ENCODE measurements around the gene LARGE1. TPM values are rescaled to one million over a fixed set of nuclear protein-coding genes. Genes with fewer than 3 reads are reported as not detected.

LARGE1 gene
- total RNA-seq, 1 experiment from 2014 or later, result 5.2 TPM

DNA sequence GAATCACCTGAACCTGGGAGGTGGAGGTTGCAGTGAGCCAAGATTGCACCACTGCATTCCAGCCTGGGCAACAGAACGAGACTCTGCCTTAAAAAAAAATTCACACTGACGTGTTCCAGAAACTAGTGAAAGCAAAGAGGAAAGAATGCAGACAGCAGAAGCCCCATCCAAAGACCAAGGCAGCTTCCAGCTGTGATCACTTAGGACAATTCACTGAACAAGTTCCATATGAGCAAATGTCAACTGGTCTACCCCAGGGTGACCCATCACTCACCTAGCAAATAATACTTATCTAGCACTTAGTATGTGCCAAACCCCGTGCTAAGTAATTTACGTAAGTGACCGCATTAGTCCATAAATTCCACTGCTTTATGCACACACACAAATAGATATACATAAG, 138.9 kb downstream of the LARGE1 start:
- no TSS peak for BruUV-seq (replicated peaks)
- intact Hi-C loops (cut with micrococcal nuclease), result no loop called here
- Mint-ChIP-seq H3K4me3 (ENCODE audit: unreplicated experiment) (no peak overlapping the region), H3K36me3 (ENCODE audit: insufficient read depth, unreplicated experiment) (no peaks in the 10 kb centered on the region), H3K27ac (ENCODE audit: low read depth, unreplicated experiment) (no peak overlapping the region), H3K9me3 (ENCODE audit: unreplicated experiment) (no peaks in the 10 kb centered on the region), H3K27me3 (ENCODE audit: insufficient read depth, unreplicated experiment) (no peaks in the 10 kb centered on the region), H3K4me1 (ENCODE audit: insufficient read depth, unreplicated experiment) (peaks cover 7% of the 10 kb centered on the region)
- no peak for DNase-seq (ENCODE audit: unreplicated experiment)
- TF ChIP-seq, protein P1, sequence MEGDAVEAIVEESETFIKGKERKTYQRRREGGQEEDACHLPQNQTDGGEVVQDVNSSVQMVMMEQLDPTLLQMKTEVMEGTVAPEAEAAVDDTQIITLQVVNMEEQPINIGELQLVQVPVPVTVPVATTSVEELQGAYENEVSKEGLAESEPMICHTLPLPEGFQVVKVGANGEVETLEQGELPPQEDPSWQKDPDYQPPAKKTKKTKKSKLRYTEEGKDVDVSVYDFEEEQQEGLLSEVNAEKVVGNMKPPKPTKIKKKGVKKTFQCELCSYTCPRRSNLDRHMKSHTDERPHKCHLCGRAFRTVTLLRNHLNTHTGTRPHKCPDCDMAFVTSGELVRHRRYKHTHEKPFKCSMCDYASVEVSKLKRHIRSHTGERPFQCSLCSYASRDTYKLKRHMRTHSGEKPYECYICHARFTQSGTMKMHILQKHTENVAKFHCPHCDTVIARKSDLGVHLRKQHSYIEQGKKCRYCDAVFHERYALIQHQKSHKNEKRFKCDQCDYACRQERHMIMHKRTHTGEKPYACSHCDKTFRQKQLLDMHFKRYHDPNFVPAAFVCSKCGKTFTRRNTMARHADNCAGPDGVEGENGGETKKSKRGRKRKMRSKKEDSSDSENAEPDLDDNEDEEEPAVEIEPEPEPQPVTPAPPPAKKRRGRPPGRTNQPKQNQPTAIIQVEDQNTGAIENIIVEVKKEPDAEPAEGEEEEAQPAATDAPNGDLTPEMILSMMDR (IDR thresholded peaks at IDR 0.05; ENCODE audit: unreplicated experiment), result no peak
- ChIA-PET POLR2A (no interaction called here), CTCF (interaction anchor here (0.6 kb wide), 1 partner anchor 247 kb away, joined by 3 read pairs; no protein-coding TSS in a partner anchor)

- CTCF ChIA-PET, result no interaction called here
- TF ChIP-seq, protein P1 (IDR thresholded peaks at IDR 0.05; ENCODE audit: unreplicated experiment), result no peak
- H3K4me1 Mint-ChIP-seq (ENCODE audit: insufficient read depth, unreplicated experiment), result peaks cover 5% of the 10 kb centered on the region
- no peaks in the 10 kb centered on the region for H3K27me3 Mint-ChIP-seq (ENCODE audit: insufficient read depth, unreplicated experiment)
- H3K36me3 Mint-ChIP-seq (ENCODE audit: insufficient read depth, unreplicated experiment), result no peaks in the 10 kb centered on the region
- no TSS peak for BruUV-seq (replicated peaks)
- no peak overlapping the region for H3K27ac Mint-ChIP-seq (ENCODE audit: low read depth, unreplicated experiment)
- intact Hi-C loops (cut with micrococcal nuclease), result no loop called here
- no peak for DNase-seq (ENCODE audit: unreplicated experiment)
- no peak overlapping the region for H3K4me3 Mint-ChIP-seq (ENCODE audit: unreplicated experiment)
- POLR2A ChIA-PET, result no interaction called here
- H3K9me3 Mint-ChIP-seq (ENCODE audit: unreplicated experiment), result no peaks in the 10 kb centered on the region
Measured at GRCh38 chr22:33780531-33781136, 139.6 kb downstream of the LARGE1 start.

- no TSS peak for BruUV-seq (replicated peaks)
- ChIA-PET CTCF (interaction anchor here (0.6 kb wide), 1 partner anchor 56 kb away, joined by 3 read pairs; no protein-coding TSS in a partner anchor), POLR2A (no interaction called here)
- intact Hi-C loops (cut with micrococcal nuclease), result loop anchor here (5.0 kb wide), 1 partner anchor 143 kb away; the partner anchor contains the start of gene LARGE1
- Mint-ChIP-seq H3K4me3 (ENCODE audit: unreplicated experiment) (no peak overlapping the region), H3K4me1 (ENCODE audit: insufficient read depth, unreplicated experiment) (no peaks in the 10 kb centered on the region), H3K9me3 (ENCODE audit: unreplicated experiment) (no peaks in the 10 kb centered on the region), H3K36me3 (ENCODE audit: insufficient read depth, unreplicated experiment) (no peaks in the 10 kb centered on the region), H3K27ac (ENCODE audit: low read depth, unreplicated experiment) (no peak overlapping the region), H3K27me3 (ENCODE audit: insufficient read depth, unreplicated experiment) (no peaks in the 10 kb centered on the region)
- TF ChIP-seq, protein P1 (IDR thresholded peaks at IDR 0.05; ENCODE audit: unreplicated experiment), result no peak
- no peak for DNase-seq (ENCODE audit: unreplicated experiment)
Measured at GRCh38 chr22:33779243-33779642, 141.0 kb downstream of the LARGE1 start.

GRCh38 chr22:33776491-33776890, 143.8 kb downstream of the LARGE1 start:
- H3K36me3 Mint-ChIP-seq (ENCODE audit: insufficient read depth, unreplicated experiment), result no peaks in the 10 kb centered on the region
- no peak for DNase-seq (ENCODE audit: unreplicated experiment)
- ChIA-PET CTCF (interaction anchor here (0.6 kb wide), 1 partner anchor 104 kb away, joined by 3 read pairs; no protein-coding TSS in a partner anchor), POLR2A (no interaction called here)
- no peaks in the 10 kb centered on the region for H3K9me3 Mint-ChIP-seq (ENCODE audit: unreplicated experiment)
- no peak overlapping the region for H3K27ac Mint-ChIP-seq (ENCODE audit: low read depth, unreplicated experiment)
- H3K27me3 Mint-ChIP-seq (ENCODE audit: insufficient read depth, unreplicated experiment), result no peaks in the 10 kb centered on the region
- H3K4me3 Mint-ChIP-seq (ENCODE audit: unreplicated experiment), result no peak overlapping the region
- no TSS peak for BruUV-seq (replicated peaks)
- TF ChIP-seq, protein P1 (IDR thresholded peaks at IDR 0.05; ENCODE audit: unreplicated experiment), result no peak
- no peaks in the 10 kb centered on the region for H3K4me1 Mint-ChIP-seq (ENCODE audit: insufficient read depth, unreplicated experiment)
- intact Hi-C loops (cut with micrococcal nuclease), result loop anchor here (5.0 kb wide), 1 partner anchor 146 kb away; the partner anchor contains the start of gene LARGE1

Data from MCF 10A (cell line).